Astrocyte (in vitro differentiated cells and primary cell): ENCODE results near the gene ZER1. TPM values are rescaled to one million over a fixed set of nuclear protein-coding genes. Genes with fewer than 3 reads are reported as not detected.
"Not testable (repeated sequence)": the region's sequence is repeated elsewhere in the genome, so short reads cannot be mapped to it uniquely, and the experiment has no call there.

ENCODE experiments used
- DNase-seq: peaks from one replicate; pipeline ENCODE4 v3.0.0-alpha.2; 2010; ENCODE audit warnings: low read depth
- FAIRE-seq: peaks from 2 replicates; lab custom pipeline; 2011; peaks lifted over from hg19 to GRCh38; lab: Jason Lieb, UNC
- H2AFZ ChIP-seq: 2 replicates; pipeline ENCODE4 v1.6.0; 2012; ENCODE audit warnings: low read depth, low read length, inconsistent platforms
- H3K27ac ChIP-seq: 2 replicates; pipeline ENCODE4 v1.5.1; 2011; ENCODE audit warnings: low read depth, low read length, inconsistent platforms
- H3K27me3 ChIP-seq: 2 replicates; pipeline ENCODE4 v1.6.0; 2011; ENCODE audit warnings: low read length, inconsistent platforms; ENCODE audit not compliant: insufficient read depth
- H3K36me3 ChIP-seq: 2 replicates; pipeline ENCODE4 v1.5.1; 2011; ENCODE audit warnings: low read length, inconsistent platforms; ENCODE audit not compliant: insufficient read depth
- H3K4me1 ChIP-seq: 2 replicates; pipeline ENCODE4 v1.5.1; 2011; ENCODE audit warnings: low read length, inconsistent platforms; ENCODE audit not compliant: insufficient read depth
- H3K4me2 ChIP-seq: 2 replicates; pipeline ENCODE4 v1.6.0; 2012; ENCODE audit warnings: low read length, inconsistent platforms
- H3K4me3 ChIP-seq: 2 replicates; pipeline ENCODE4 v1.5.1; 2011; ENCODE audit warnings: low read depth, mild to moderate bottlenecking, low read length, inconsistent platforms; ENCODE audit not compliant: insufficient read depth
- H3K79me2 ChIP-seq: 2 replicates; pipeline ENCODE4 v1.6.0; 2012; ENCODE audit warnings: mild to moderate bottlenecking, low read length, inconsistent platforms; ENCODE audit not compliant: insufficient read depth
- H3K9ac ChIP-seq: 2 replicates; pipeline ENCODE4 v1.6.0; 2012; ENCODE audit warnings: mild to moderate bottlenecking, low read length, inconsistent platforms
- H3K9me3 ChIP-seq: 2 replicates; pipeline ENCODE4 v1.5.1; 2012; ENCODE audit warnings: low read depth, mild to moderate bottlenecking, low read length, inconsistent platforms; ENCODE audit not compliant: insufficient read depth
- H4K20me1 ChIP-seq: 2 replicates; pipeline ENCODE4 v1.6.0; 2012; ENCODE audit warnings: low read length, inconsistent platforms; ENCODE audit not compliant: insufficient read depth
- H3K27ac Mint-ChIP-seq: one replicate; pipeline ENCODE4 v1.8.0; 2021; ENCODE audit warnings: mild to moderate bottlenecking, mixed read lengths; ENCODE audit not compliant: unreplicated experiment
- H3K27me3 Mint-ChIP-seq: one replicate; pipeline ENCODE4 v1.8.0; 2021; ENCODE audit warnings: low read depth, mixed read lengths; ENCODE audit not compliant: unreplicated experiment
- H3K36me3 Mint-ChIP-seq: one replicate; pipeline ENCODE4 v1.8.0; 2021; ENCODE audit warnings: low read depth, mixed read lengths; ENCODE audit not compliant: unreplicated experiment
- H3K4me1 Mint-ChIP-seq: one replicate; pipeline ENCODE4 v1.8.0; 2021; ENCODE audit warnings: low read depth, mixed read lengths; ENCODE audit not compliant: unreplicated experiment
- H3K4me3 Mint-ChIP-seq: one replicate; pipeline ENCODE4 v1.8.0; 2021; ENCODE audit warnings: mild to moderate bottlenecking, moderate library complexity, mixed read lengths; ENCODE audit not compliant: unreplicated experiment
- H3K9me3 Mint-ChIP-seq: one replicate; pipeline ENCODE4 v1.8.0; 2021; ENCODE audit warnings: mild to moderate bottlenecking, mixed read lengths; ENCODE audit not compliant: unreplicated experiment
- EZH2 ChIP-seq: IDR thresholded peaks from 2 replicates; pipeline ENCODE4 v1.6.1; 2012; ENCODE audit warnings: mild to moderate bottlenecking, low read length, inconsistent platforms; ENCODE audit not compliant: insufficient read depth
- total RNA-seq: library from RNA; stranded (reverse); gene quantifications from 2 replicates; pipeline ENCODE4 v1.2.1, GENCODE V29; 2021
- TF ChIP-seq, protein P1 (sequence below): IDR thresholded peaks from 2 replicates; pipeline ENCODE4 v1.5.1; 2011; ENCODE audit warnings: low read depth, mild to moderate bottlenecking, inconsistent platforms, low read length, moderate library complexity; ENCODE audit not compliant: insufficient read depth

The ZER1 gene
- total RNA-seq, 1 donor from 2014 or later, result 31.0 TPM

DNA sequence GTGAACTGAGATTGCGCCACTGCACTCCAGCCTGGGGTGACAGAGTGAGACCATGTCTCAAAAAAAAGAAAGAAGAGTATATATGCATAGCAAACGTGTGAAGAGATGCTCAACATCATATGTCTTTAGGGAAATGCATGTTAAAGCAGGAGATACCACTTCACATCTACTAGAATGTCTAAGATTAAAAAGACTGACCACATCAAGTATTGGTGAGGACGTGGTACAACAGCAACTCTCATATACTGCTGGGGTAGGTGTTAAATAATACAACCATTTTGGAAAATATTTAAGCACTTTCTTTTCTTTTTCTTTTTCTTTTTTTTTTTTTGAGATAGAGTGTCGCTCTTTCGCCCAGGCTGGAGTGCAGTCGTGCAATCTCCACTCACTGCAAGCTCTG, 13.7 kb upstream of the ZER1 start:
- Histone ChIP-seq H3K9me3 (no peaks in the 10 kb centered on the region), H3K4me3 (no peak overlapping the region), H3K4me2 (no peak overlapping the region), H2AFZ (no peak overlapping the region), H3K27me3 (no peaks in the 10 kb centered on the region), H3K27ac (no peak overlapping the region), H4K20me1 (no peaks in the 10 kb centered on the region), H3K79me2 (peaks cover 22% of the 10 kb centered on the region), H3K9ac (no peak overlapping the region), H3K4me1 (peaks cover 6% of the 10 kb centered on the region), H3K36me3 (no peaks in the 10 kb centered on the region)
- peaks cover 6% of the 10 kb centered on the region for H3K4me1 Mint-ChIP-seq
- peaks cover 1% of the 10 kb centered on the region for H3K9me3 Mint-ChIP-seq
- H3K27ac Mint-ChIP-seq, result no peak overlapping the region
- H3K4me3 Mint-ChIP-seq, result no peak overlapping the region
- DNase-seq (no peak), FAIRE-seq (no peak)
- no peaks in the 10 kb centered on the region for H3K36me3 Mint-ChIP-seq
- peaks cover 1% of the 10 kb centered on the region for H3K27me3 Mint-ChIP-seq
- no peak for TF ChIP-seq EZH2
- TF ChIP-seq, protein P1, sequence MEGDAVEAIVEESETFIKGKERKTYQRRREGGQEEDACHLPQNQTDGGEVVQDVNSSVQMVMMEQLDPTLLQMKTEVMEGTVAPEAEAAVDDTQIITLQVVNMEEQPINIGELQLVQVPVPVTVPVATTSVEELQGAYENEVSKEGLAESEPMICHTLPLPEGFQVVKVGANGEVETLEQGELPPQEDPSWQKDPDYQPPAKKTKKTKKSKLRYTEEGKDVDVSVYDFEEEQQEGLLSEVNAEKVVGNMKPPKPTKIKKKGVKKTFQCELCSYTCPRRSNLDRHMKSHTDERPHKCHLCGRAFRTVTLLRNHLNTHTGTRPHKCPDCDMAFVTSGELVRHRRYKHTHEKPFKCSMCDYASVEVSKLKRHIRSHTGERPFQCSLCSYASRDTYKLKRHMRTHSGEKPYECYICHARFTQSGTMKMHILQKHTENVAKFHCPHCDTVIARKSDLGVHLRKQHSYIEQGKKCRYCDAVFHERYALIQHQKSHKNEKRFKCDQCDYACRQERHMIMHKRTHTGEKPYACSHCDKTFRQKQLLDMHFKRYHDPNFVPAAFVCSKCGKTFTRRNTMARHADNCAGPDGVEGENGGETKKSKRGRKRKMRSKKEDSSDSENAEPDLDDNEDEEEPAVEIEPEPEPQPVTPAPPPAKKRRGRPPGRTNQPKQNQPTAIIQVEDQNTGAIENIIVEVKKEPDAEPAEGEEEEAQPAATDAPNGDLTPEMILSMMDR, result no peak

DNA sequence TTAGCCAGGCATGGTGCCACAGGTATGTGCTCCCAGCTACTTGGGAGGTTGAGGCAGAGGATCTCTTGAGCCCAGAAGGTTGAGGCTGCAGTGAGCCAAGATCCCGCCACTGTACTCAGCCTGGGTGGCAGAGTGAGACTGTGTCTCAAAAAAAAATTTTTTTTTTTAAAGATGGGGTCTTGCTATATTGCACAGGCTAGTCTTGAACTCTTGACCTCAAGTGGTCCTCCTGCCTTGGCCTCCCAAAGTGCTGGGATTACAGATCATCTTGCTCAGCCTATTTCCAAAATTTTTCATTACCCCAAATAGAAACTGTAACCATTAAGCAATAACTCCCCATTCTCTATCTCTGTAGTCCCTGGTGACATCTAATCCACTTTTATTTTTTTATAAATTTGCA, 10.9 kb upstream of the ZER1 start:
- peaks cover 1% of the 10 kb centered on the region for H3K27me3 Mint-ChIP-seq
- Histone ChIP-seq H4K20me1 (no peaks in the 10 kb centered on the region), H3K27me3 (no peaks in the 10 kb centered on the region), H3K4me2 (no peak overlapping the region), H3K79me2 (peaks cover 9% of the 10 kb centered on the region), H3K36me3 (no peaks in the 10 kb centered on the region), H2AFZ (no peak overlapping the region), H3K9ac (no peak overlapping the region), H3K9me3 (no peaks in the 10 kb centered on the region), H3K27ac (no peak overlapping the region), H3K4me1 (no peaks in the 10 kb centered on the region), H3K4me3 (no peak overlapping the region)
- DNase-seq (no peak), FAIRE-seq (no peak)
- no peak overlapping the region for H3K27ac Mint-ChIP-seq
- no peaks in the 10 kb centered on the region for H3K36me3 Mint-ChIP-seq
- TF ChIP-seq, protein P1, result no peak
- no peak for TF ChIP-seq EZH2
- H3K4me3 Mint-ChIP-seq, result no peak overlapping the region
- peaks cover 1% of the 10 kb centered on the region for H3K9me3 Mint-ChIP-seq
- no peaks in the 10 kb centered on the region for H3K4me1 Mint-ChIP-seq

DNA sequence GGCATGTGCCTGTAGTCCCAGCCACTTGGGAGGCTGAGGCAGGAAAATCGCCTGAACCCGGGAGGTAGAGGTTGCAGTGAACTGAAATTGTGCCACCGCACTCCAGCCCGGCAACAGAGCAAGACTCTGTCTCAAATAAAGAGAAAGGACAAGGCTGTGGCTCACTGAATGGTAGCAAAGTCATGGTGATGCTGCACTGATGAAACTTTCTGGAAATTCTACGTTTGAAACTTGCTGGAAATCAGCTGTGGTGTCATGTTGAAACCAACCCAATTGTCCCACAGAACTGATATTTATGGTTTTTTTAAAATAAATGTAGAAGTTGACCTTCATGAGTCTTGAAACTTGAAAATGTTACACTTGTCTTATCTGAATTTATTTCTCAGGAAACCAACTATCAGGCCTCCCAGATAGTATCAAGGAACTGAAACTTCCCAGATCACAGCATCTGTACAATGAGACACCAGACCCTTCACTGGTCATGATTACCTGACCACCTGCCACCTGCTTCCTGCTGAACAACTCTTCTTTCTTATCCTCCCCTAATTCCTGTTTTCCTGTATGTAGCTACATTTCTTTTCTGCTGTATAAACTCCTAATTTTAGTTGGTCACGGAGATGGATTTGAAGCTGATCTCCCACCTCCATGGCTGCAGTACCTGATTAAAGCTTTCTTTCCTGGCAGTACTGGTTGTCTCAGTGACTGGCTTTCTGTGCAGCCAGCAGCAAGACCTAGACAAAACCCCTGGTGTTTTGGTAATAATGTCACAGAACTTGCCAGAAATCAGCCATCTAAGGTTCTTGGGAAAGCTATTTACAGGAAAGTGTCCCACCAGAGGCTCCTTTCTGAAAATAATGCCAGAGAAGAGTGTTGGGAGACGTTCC, 9.7 kb upstream of the ZER1 start:
- H3K27ac ChIP-seq, result no peak overlapping the region
- FAIRE-seq, result no peak

DNA sequence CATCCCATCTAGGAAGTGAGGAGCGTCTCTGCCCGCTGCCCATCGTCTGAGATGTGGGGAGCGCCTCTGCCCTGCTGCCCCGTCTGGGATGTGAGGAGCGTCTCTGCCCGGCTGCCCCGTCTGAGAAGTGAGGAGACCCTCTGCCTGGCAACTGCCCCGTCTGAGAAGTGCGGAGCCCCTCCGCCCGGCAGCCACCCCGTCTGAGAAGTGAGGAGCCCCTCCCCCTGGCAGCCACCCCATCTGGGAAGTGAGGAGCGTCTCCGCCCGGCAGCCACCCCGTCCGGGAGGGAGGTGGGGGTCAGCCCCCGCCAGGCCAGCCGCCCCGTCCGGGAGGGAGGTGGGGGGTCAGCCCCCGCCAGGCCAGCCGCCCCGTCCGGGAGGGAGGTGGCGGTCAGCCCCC, 8.4 kb upstream of the ZER1 start:
- not testable (repeated sequence) for H3K4me3 ChIP-seq, H3K4me1 Mint-ChIP-seq, DNase-seq, H3K9me3 Mint-ChIP-seq, H3K4me1 ChIP-seq, H3K27ac Mint-ChIP-seq, H3K9me3 ChIP-seq, H3K27me3 Mint-ChIP-seq, H3K4me3 Mint-ChIP-seq, H4K20me1 ChIP-seq, H3K79me2 ChIP-seq, H3K27me3 ChIP-seq, FAIRE-seq, H3K36me3 Mint-ChIP-seq, H3K36me3 ChIP-seq, H3K27ac ChIP-seq, H3K9ac ChIP-seq, H3K4me2 ChIP-seq, H2AFZ ChIP-seq

More for the DNA sequence above, 9.7 kb upstream of the ZER1 start:
- TF ChIP-seq EZH2, result no peak
- TF ChIP-seq, protein P1, result no peak
- H3K27me3 ChIP-seq, result no peaks in the 10 kb centered on the region
- Mint-ChIP-seq H3K4me3 (no peak overlapping the region), H3K27ac (no peak overlapping the region), H3K9me3 (peaks cover 1% of the 10 kb centered on the region), H3K4me1 (no peaks in the 10 kb centered on the region), H3K36me3 (no peaks in the 10 kb centered on the region), H3K27me3 (peaks cover 1% of the 10 kb centered on the region)
- H2AFZ ChIP-seq, result no peak overlapping the region
- DNase-seq, result no peak
- H3K9me3 ChIP-seq, result no peaks in the 10 kb centered on the region
- no peak overlapping the region for H3K4me2 ChIP-seq
- H3K4me1 ChIP-seq, result no peaks in the 10 kb centered on the region
- no peaks in the 10 kb centered on the region for H4K20me1 ChIP-seq
- H3K4me3 ChIP-seq, result no peak overlapping the region
- H3K79me2 ChIP-seq, result no peaks in the 10 kb centered on the region
- H3K9ac ChIP-seq, result no peak overlapping the region
- H3K36me3 ChIP-seq, result no peaks in the 10 kb centered on the region
